ENCODE data around the gene CCL5.

Gene CCL5

DNA sequence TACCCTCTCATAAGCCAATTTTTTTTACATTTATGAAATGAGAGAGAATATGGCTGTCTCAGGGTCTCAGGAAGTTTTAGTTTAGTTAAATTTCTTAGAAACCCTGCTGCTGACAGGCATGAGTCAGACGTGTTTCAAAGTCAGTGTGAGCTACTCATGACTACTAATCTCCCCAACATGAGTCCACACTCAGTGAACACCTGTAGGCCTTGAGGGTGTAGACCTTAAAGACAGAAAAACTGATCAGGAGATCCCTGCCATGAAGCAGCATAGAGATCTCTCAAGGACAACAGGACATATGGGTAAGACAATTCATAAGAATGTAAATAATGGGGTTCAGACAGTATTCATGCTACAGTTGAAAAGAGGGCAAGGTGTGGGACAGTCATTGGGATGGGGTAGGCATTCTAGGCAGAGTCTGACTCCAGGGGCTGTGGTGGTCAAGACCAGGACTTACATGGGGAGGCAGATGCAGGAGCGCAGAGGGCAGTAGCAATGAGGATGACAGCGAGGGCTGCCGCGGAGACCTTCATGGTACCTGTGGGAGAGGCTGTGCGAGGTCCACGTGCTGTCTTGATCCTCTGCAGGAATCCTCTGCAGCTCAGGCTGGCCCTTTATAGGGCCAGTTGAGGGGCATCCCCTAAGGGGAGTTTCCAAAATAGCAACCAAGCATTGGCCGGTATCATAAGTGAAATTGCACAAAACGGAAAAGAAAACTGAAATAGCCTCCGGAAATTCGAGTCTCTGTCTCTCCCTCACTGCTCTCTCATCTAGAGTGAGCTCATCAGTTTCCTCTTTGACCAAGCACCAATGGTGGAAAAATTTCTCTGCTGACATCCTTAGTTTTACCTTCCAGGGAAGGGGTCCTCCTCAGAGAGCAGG lies at the start of gene CCL5:
CCL5 (minus strand) TSS at position 588 of the 882 bp plus-strand sequence.
- no peak for DNase-seq

DNA sequence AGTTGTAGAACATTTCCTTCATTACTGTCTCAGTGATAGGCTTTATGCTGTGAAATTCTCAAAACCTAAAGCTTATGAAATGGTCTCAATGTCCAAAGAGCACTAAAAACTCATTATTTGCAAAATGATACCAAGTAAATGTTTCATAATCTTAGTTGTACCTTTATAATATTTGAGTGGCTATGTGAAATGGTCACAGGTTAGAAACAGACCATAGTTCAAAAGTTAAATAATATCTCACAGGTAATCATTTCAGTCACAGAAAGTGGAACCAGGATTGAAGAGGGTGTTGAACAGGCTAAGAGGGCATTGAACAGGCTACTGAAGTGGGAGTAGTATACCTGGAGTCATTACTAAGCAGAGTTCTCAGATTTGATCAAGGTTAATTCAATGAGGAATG lies 47.6 kb upstream of the CCL5 start:
- no peak for DNase-seq

DNA sequence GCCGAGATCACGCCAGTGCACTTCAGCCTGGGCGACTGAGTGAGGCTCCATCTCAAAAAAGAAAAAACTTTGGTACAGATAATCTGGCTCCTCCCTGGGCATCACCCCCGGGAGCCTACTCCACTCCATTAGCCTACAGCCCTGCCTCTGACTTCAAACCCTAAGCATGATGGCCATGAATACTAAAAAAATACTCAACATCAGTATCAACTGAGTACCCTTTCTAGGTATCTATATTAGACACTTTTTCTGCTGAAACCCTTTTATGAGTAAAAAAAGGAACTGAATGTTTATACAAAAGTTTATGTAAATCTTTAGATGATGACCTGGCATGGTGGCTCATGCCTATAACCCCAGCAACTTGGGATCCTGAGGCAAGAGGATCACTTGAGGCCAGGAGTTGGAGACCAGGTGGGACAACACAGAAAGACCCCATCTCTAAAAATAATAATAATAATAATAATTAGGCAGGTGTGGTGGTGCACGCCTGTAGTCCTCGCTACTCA lies 43.5 kb upstream of the CCL5 start:
- no peak for DNase-seq

DNA sequence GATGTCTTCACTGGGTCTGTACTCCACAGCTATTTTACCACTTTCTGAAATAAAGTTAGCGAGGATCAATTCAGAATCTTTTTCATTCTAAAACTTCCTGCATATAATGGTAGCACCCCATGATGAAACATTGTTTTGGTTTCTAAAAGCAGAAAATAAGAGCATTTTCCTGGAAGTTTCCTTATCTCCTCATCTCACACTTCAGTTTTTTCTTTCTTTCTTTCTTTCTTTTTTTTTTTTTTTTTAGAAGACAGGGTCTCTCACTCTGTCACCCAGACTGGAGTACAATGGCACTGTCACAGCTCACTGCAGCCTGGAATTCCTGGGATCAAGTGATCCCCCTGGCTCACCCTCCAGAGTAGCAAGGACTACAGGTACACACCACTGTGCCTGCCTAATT lies 40.1 kb upstream of the CCL5 start:
- no peak for DNase-seq

DNA sequence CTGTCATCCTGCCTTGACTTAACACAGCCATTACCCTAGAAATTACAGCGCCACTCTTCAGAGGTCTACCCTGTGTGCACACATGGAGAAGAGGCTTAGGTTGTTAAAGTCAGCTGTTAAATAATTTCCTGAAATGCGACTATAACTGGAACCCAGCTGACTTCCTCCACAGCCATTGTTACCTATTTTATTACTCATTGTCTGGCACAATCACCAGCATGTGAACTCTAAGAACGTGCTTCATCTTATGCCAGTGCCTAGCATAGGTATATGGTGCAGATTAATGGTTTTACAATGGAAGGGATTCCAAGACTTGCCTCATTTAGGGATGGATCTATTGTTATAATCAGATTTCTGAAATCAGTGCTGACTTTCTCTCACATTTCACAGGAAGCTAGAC lies 38.5 kb upstream of the CCL5 start:
- no peak for DNase-seq

DNA sequence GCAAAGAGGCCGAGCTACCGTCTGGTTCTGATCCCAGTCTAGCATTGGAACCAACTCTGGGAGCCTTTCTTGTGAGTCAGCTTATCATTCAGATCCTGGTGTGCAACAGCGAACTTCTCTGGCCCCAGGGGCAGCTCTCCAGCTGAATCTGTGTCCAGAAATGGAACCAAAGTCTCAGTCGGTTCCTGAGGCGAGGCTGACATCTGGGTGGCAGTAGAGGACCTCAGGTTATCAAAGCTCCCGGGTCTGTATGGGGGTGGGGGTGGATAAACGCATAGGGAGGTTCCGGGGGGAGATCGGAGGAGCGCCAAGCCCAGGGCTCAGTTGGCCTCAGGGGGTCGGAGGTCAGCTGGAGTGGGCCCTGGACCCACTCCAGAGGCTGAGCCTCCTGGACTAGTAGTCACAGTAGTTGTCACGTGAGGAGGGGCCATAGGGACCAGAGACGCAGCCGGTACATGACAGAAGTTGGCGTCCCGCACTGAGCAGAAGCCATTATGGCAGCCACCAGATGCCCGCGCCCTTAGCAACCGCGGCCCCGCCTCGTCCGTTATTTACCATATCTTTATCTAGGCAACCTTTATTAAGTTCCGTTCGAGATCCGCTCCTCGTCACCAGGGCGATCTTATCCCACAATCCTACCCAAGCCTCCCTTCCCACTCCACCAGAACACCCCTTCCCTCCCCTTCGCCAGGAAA lies 37.5 kb upstream of the CCL5 start:
- no peak for DNase-seq

DNA sequence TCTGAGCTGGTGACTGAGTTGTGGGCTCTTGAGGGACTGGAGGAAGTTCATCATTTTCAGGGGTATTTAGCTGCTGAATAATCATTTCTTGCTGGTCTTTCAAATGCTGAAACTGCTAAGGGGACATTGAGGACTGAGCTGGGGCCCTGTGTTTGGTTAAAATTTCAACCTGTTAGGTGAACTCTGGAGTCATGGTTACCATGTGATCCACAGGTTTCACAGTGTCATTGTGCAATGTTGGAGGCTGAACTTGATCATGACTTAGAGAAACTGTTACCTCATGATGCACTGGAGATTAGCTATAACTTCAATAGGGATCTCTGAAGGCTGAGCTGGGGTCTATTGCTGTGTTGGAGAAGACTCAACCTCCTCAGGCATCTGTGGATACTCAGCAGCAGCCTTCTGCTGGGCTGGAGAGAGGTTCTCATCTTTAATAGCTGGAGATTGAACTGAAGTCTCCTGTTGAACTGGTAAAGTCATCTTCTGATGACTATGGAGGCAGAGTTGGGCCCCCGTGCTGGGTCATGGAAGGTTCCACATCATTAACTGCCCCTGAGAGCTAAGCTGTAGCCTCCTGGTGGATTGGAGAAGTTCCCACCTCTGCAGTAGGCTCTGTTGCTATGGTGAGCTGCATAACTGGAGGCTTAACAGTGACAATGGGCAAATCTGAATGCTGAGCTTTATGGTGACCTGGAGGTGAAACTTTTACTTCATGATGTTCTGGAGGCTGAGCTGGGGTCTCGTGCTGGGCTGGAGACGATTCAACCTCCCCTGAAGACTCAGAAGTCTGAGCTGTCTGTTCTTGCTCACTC lies 35.2 kb upstream of the CCL5 start:
- DNase-seq, result no peak

DNA sequence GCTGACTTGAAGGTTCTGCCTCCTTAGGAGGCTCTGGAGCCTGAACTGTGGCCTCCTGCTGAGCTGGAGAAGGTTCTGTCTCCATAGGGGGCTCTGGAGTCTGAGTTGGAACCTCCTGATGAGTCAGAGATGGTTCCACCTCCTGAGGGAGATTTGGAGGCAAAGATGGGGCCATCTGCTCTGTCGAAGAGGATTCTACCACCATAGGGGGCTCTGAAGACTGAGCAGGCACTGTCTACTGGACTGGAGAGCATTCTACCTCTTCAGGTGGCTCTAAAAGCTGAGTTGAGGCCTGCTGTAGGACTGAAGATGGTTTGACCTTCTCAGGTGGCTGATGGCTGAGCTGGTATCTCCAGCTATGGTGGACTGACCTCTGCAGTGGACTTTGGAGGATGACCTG lies 34.2 kb upstream of the CCL5 start:
- no peak for DNase-seq

DNA sequence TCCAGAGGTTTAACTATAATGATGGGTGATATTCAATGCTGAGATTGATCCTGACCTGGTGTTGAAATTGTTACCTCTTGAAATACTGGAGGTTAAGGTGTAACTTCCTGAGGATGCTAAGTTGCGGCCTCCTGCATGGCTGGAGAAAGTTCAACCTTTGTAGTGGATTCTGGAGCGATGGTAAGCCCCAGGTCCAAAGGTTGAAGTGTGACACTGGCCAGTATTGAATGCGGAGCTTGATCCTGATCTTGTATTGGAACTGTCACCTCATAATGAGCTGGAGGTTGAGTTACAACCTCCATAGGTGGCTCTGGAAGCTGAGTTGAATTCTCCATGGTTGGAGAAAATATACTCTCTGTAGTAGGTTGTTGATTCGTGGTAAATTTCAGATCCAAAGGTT lies 33.4 kb upstream of the CCL5 start:
- no peak for DNase-seq

DNA sequence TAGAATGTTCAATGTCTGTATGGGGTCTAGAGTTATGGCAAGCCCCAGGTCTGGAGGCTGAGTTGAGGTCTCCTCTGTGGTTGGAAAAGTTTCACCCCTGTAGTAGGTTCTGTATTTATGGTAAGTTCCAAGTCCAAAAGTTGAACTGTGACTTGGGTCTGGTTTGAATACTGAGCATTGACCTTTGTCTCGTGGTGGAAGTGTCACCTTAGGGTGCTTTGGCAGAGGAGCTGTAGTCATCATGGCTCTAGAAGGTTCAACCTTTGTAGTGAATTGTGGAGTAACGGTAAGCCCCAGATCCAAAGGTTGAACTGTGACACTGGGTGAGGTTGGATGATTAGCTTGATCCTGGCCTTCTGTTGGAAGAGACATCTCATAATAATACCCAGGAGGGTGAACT lies 32.8 kb upstream of the CCL5 start:
- DNase-seq, result no peak

DNA sequence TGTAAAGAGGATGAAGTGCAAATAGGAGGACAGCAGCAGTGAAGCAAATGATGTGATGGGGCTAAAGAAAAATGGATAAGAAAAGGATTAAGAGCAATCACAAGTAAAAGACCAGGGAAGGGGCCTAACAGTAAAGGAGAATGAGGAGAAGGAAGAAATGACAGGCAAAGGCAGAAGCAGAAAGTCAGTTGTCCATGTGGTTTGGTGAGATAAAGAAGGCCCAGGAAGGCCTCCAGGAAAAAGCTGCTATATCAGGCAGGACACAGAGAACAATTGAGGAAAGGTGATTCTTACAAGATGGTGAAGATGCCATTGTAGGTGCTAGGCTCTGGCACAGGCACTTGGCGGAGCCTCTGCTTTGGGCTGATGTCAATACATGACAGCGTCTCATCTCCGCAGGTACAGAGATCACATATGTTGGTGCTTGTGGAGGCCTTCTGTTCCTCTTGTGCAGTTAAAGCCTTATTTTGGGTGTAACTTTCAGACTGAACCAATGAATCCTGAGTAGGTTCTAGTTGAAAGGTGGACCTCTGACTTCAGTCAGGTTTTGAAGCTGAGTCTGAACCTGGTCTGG lies 32.3 kb upstream of the CCL5 start:
- no peak for DNase-seq

DNA sequence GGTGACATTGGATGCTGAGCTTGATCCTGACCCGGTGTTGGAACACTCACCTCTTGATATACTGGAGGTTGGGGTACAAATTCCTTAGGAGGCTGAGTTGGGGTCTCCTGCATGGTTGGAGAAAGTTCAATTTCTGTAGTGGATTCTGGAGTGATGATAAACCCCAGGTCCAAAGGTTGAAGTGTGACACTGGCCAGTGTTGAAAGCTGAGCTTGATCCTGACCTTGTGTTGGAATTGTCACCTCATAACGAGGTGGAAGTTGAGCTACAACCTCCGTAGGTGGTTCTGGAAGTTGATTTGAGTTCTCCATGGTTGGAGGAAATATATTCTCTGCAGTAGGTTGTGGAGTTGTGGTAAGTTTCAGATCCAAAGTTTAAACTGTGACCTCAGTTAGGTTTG lies 29.2 kb upstream of the CCL5 start:
- DNase-seq, result no peak

DNA sequence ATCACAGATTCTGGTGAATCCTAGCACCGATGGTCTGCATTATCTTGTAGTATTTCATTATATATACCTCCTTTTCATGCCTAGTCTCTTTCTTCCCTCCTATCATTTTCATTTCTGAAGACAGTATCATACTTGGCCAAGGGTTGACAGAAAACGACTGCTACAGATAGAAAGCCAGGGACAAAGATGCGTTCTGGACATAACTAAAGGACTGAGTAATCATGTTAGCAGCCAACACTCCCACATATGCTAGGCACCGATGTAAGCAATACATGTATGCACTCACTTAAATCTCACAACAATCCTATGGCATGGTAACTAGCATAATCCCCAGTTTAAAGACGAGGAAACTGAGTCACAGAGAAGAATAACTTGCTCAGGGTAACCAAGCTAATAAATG lies 27.5 kb upstream of the CCL5 start:
- DNase-seq, result no peak

DNA sequence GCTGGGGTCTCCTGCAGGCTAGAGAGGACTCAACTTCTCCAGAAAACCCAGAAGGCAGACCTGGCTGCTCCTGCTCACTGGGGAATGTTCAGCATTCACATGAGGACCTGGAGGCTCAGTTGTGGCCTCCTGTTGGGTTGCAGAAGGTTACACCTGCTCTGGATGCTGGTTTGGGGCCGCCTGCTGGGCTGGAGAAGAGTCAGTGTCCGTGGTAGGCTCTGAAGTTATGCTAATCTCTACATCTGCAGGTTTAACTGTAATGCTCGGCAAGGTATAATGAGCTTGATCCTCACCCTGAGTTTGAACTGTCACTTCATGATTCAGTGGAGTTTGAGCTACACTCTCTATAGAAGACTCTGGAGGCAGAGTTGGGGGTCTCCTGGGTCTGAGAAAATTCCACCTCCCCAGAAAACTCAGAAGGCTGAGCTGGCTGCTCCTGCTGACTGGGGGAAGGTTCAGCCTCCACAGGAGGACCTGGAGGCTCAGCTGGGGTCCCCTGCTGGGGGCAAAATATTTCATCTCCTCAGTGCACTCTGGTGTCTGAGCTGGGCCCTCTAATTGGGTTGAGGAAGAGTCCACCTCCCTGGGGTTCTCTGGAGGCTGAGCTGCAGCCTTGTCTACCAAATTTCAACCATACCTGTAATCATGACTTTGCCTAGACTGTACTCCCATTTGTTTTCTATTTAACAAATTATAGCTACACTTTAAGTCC lies 26.9 kb upstream of the CCL5 start:
- no peak for DNase-seq

DNA sequence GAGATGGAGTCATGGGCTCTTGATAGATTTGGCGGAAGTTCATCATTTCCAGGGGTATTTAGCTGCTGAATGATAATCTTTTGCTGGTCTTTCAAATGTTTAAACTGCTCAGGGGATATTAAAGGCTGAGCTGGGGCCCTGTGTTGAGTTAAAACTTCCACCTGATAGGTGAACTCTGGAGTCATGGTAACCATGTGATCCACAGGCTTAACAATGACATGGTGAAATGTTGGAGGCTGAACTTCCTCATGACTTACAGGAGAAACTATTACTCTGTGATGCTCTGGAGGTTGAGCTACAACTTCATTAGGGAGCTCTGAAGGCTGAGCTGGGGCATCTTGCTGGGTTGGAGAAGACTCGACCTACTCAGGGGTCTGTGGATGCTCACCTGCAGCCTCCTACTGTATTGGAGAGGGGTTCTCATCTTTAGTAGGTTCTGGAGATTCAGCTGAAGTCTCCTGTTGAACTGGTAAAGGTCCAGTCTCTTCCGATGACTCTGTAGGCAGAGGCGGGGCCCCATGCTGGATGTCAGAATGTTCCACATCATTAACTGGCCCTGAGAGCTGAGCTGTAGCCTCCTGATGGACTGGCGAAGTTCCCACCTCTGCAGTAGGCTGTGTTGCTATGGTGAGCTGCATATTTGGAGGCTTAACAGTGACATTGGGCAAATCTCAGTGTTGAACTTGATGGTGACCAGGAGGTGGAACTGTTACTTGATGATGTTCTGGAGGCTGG lies 26.2 kb upstream of the CCL5 start:
- no peak for DNase-seq

DNA sequence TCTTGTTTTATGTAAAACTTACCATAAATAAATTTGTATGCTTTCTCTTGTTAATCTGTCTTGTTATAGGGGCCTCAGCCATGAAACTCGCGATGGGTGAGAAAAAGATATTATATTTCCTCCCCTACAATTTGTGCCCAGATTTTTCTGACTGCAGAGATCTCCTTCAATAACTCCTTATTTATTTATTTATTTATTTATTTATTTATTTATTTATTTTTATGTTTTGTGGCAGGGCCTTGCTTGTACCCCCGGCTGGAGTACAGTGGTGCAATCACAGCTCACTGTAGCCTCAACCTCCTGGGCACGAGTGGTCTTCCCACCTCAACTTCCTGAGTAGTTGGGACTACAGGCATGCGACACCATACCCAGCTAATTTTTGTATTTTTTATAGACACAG lies 23.3 kb upstream of the CCL5 start:
- DNase-seq, result no peak

DNA sequence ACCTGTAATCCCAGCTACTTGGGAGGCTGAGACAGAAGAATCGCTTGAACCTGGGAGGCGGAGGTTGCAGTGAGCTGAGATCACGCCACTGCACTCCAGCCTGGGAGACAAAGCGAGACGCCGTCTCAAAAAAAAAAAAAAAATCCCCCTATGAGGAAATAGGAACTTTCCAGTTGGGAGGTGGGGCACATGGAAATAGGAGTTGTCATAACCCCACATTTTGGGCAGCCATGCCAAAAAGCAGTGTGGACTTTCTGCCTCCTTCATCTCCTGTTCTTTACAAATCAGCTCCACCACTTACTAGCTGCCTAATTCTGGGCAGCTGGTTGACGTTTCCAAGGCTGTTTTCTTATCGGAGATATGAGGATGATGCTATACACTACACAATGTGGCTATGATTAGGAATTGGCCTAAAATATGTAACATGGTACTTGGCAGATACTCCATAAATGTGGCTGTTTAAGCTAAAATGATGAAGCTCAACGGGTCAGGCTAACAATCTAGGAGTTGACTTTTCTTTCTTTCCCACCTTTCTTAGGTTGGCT lies 21.5 kb upstream of the CCL5 start:
- DNase-seq, result no peak

DNA sequence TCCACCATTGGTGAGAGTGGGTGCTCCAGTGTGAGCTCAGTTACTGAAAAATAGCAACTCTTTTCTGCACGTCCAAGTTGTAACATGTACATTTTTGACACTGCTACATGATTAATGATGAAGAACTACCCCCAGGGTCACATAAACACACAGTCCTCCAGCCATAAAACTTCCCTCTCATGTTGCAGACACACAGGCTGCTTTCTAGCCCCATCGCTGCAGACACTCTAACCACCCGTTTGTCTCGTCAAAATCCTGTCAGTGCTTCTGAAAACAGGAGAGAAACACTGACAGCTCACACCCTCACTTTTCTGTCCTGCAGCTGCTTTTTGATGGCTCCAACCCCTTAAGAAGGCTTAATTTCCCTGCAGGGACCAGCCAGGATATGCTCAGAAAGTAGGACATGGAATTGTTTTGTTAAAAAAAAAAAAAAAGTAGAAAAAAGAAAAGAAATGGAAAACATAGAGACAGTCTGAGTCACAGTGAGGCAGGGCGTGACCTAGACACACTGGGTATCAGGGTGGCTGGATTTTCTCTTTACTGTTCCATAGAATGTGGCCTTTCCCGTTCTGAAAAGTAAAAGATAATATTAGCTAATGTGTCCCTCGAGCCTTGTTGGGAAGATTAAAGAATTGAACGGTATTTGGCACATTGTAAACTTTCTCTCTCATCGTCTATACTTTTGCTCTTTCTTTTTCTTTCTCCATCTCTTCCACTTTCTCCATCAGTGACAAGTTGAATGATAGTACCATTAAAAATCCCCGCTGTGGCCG lies 20.7 kb upstream of the CCL5 start:
- no peak for DNase-seq

DNA sequence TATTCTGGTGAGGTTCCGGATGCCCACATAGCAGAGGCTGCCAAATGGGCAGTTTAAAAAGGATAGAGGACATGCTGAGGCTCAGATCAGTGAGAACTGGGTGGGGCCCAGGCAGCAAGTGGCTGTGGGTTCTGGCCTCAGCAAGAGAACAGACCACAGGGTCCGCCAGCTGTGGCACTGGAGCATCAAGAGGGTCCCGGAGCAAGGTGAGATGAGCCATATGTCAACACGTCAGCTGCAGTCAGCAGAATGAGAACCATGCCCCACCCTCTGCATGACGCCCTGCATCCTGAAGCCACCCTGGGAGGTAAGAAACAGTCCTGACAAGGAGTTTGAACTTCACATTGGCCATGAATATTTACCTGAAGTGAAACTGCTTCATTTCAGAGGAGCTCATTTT lies 20.1 kb upstream of the CCL5 start:
- no peak for DNase-seq

DNA sequence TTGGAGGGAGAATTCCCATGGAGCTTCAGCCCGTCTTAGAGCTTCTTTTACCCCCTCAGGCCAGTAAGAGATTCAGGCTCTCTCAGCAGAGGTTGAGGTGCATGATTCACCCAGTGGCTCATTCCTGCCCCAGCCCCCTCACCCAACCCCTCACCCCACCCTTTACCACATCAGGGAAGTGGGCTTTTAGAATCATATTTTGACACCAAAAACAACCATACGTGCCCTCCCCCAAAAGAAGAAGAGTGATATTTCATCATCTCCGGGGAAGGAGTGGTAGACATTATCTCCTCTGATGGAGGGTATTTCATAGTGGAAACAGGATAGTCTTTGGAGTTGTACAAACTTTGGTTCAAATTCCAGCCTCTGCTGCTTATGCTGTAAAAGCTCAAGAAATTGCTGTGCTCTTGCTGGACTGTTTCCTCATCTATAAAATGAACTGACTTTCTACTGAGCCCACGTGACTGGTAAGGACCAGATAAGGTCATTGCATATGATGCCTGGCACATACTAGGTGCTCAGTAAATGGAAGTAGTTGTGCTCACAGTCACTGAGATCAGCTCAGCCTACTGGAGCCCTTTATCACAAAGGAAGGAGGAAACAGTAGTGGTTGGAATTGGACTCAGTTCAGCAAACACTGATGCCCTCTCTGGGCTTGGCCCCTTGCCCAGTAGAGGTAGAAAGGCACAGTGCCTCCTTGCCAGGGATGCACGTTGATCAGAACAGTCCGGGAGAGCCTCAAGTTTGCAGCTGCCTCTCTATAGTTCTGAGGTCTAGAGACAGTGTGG lies 18.3 kb upstream of the CCL5 start:
- DNase-seq, result no peak
